Mammary epithelial cell (primary cell): Measurements from ENCODE around the gene WSCD1.

Source experiments
- EZH2 ChIP-seq: IDR thresholded peaks from 2 replicates; pipeline ENCODE4 v1.6.1; 2012; ENCODE audit warnings: low read length, inconsistent platforms, borderline replicate concordance
- TF ChIP-seq, protein P1 (sequence below), 2 donors: IDR thresholded peaks in 1 of 2; conservative IDR thresholded peaks in 1 of 2; 2 replicates each; pipeline ENCODE4 v1.5.1; 2011 to 2012; ENCODE audit warnings: inconsistent platforms in 2 of 2, low read length in 2 of 2, mild to moderate bottlenecking in 2 of 2, control low read depth in 1 of 2, low read depth in 1 of 2; ENCODE audit not compliant: insufficient read depth in 1 of 2; ENCODE audit errors: extremely low read depth in 1 of 2

DNA sequence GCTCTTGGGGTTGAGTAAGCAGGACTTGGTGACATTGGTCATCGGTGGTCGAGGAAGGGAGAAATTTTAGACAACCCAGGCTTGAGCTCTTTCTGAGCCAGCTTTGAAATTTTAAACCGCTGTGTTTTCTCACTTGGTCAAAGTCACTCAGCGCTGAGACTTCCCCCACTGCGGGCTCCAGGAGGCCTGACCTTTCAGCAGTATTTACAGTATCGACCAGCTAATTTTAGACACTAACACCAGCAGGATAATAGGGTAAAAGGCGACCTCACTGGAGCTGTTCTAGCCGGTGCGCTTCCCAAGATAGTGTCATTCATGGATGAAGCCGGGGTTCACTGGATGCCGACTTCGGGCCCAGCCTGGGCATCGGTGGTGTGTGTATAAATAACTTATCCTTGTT is 29.7 kb upstream of the WSCD1 start:
- TF ChIP-seq, protein P1, sequence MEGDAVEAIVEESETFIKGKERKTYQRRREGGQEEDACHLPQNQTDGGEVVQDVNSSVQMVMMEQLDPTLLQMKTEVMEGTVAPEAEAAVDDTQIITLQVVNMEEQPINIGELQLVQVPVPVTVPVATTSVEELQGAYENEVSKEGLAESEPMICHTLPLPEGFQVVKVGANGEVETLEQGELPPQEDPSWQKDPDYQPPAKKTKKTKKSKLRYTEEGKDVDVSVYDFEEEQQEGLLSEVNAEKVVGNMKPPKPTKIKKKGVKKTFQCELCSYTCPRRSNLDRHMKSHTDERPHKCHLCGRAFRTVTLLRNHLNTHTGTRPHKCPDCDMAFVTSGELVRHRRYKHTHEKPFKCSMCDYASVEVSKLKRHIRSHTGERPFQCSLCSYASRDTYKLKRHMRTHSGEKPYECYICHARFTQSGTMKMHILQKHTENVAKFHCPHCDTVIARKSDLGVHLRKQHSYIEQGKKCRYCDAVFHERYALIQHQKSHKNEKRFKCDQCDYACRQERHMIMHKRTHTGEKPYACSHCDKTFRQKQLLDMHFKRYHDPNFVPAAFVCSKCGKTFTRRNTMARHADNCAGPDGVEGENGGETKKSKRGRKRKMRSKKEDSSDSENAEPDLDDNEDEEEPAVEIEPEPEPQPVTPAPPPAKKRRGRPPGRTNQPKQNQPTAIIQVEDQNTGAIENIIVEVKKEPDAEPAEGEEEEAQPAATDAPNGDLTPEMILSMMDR (conservative IDR thresholded peaks at IDR 0.05 in 1 of 2, IDR thresholded peaks at IDR 0.05 in 1 of 2; ENCODE audit: extremely low read depth in 1 of 2, insufficient read depth in 1 of 2, low read depth in 1 of 2, low read length in 2 of 2): no peak
- no peak for TF ChIP-seq EZH2
